ENCODE measurements around the gene SULT1C3. TPM values are rescaled to one million over a fixed set of nuclear protein-coding genes. Genes with fewer than 3 reads are reported as not detected.

Gene SULT1C3
- total RNA-seq, 1 donor from 2014 or later: not detected

DNA sequence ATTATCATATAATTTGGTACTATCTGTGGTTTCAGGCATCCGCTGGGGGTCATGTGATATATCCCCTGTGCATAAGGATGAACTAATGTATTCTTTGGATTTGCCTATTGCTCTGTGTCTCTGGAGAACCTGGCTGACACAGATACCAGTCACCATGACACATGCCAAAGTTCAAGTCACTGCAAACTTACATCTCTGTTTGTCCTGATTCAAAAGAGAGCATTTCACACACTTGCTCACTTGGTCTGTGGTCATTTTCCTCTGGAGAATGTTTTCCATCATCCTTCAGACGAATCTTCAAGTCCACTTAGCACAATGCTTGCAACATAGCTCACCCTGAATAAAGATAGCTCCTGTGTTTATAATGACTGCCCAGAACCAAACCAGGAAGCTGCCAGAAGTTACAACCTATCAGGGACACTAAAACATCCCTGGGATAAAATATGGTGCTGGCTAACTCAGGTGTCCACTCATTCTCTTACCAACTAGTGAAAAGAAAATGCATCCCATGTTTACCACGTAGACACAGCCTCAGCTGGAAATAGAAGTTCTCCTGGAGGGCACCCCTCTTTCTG, 18.1 kb downstream of the SULT1C3 start:
- Mint-ChIP-seq H3K27ac (ENCODE audit: unreplicated experiment) (no peak overlapping the region), H3K4me3 (ENCODE audit: unreplicated experiment) (no peak overlapping the region)

DNA sequence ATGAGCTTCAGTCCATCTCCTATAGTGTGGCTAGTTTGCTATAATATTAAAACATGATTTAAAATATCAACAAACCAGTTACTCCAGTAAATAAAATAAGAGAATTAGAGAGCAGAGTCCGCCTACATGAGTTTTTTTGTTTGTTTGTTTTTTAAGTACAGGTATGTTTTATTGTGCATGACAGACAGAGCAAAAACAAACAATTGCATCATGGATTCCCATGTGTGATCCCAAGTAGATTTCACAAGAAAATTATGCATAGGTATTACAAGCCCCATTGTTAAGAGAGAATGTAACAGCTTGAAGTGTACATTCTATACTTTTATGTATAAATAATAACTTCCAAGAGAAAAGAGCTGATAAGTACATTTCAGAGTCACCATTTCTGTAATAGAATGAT, 21.0 kb downstream of the SULT1C3 start:
- no peaks in the 10 kb centered on the region for H3K4me1 Mint-ChIP-seq (ENCODE audit: unreplicated experiment)
- H3K27ac Mint-ChIP-seq (ENCODE audit: unreplicated experiment): no peak overlapping the region
- H3K27me3 Mint-ChIP-seq (ENCODE audit: unreplicated experiment): peaks cover 71% of the 10 kb centered on the region
- no peak for DNase-seq (ENCODE audit: extremely low spot score, unreplicated experiment)
- no peaks in the 10 kb centered on the region for H3K36me3 Mint-ChIP-seq (ENCODE audit: unreplicated experiment)
- TF ChIP-seq, protein P1, sequence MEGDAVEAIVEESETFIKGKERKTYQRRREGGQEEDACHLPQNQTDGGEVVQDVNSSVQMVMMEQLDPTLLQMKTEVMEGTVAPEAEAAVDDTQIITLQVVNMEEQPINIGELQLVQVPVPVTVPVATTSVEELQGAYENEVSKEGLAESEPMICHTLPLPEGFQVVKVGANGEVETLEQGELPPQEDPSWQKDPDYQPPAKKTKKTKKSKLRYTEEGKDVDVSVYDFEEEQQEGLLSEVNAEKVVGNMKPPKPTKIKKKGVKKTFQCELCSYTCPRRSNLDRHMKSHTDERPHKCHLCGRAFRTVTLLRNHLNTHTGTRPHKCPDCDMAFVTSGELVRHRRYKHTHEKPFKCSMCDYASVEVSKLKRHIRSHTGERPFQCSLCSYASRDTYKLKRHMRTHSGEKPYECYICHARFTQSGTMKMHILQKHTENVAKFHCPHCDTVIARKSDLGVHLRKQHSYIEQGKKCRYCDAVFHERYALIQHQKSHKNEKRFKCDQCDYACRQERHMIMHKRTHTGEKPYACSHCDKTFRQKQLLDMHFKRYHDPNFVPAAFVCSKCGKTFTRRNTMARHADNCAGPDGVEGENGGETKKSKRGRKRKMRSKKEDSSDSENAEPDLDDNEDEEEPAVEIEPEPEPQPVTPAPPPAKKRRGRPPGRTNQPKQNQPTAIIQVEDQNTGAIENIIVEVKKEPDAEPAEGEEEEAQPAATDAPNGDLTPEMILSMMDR (IDR thresholded peaks at IDR 0.05): no peak
- no peak overlapping the region for H3K4me3 Mint-ChIP-seq (ENCODE audit: unreplicated experiment)
- no peaks in the 10 kb centered on the region for H3K9me3 Mint-ChIP-seq (ENCODE audit: unreplicated experiment)

More for the DNA sequence above, 18.1 kb downstream of the SULT1C3 start:
- no peak for DNase-seq (ENCODE audit: extremely low spot score, unreplicated experiment)
- Mint-ChIP-seq H3K36me3 (ENCODE audit: unreplicated experiment) (no peaks in the 10 kb centered on the region), H3K9me3 (ENCODE audit: unreplicated experiment) (no peaks in the 10 kb centered on the region), H3K4me1 (ENCODE audit: unreplicated experiment) (no peaks in the 10 kb centered on the region), H3K27me3 (ENCODE audit: unreplicated experiment) (peaks cover 74% of the 10 kb centered on the region)
- TF ChIP-seq, protein P1 (IDR thresholded peaks at IDR 0.05): no peak

DNA sequence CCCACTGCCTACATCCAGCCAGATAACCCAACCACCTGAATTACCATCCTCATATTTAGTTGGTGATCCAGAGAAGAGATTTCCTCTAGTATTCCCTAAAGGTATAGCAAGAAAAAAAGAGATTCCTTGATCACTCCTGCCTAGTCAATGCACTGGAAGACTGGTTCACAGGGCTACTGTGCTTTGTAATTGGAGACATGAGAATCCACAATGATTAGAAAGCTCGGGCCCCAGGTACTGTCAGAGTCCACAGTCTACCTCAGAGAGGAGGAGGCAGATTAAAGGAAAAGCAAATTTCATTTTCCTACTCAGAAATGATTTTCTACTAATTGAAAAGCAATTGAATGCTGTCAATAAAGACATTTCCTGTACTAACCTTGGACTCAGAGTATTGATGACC, 22.3 kb downstream of the SULT1C3 start:
- H3K36me3 Mint-ChIP-seq (ENCODE audit: unreplicated experiment): no peaks in the 10 kb centered on the region
- H3K27ac Mint-ChIP-seq (ENCODE audit: unreplicated experiment): no peak overlapping the region
- peaks cover 4% of the 10 kb centered on the region for H3K4me1 Mint-ChIP-seq (ENCODE audit: unreplicated experiment)
- peaks cover 68% of the 10 kb centered on the region for H3K27me3 Mint-ChIP-seq (ENCODE audit: unreplicated experiment)
- TF ChIP-seq, protein P1 (IDR thresholded peaks at IDR 0.05): no peak
- H3K9me3 Mint-ChIP-seq (ENCODE audit: unreplicated experiment): no peaks in the 10 kb centered on the region
- no peak overlapping the region for H3K4me3 Mint-ChIP-seq (ENCODE audit: unreplicated experiment)
- no peak for DNase-seq (ENCODE audit: extremely low spot score, unreplicated experiment)

DNA sequence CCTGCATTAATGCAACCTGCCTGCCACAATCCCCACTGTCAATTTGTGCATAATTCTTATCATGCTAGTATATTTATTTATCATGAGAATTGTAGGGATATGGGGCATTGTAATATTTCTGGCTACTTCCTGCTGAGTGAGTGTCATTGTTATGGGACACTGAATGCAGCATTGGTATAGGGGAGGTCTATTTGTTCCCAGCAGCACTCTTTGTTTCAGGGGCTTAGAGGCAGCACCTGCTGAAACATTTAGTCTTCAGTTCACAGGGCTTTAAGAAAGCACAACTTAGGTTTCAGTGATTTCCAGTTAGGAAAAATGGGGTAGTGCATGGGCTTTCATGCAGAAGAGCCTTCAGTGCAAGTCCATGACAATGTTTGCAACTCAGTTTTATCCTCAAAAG, 23.6 kb downstream of the SULT1C3 start:
- no peaks in the 10 kb centered on the region for H3K36me3 Mint-ChIP-seq (ENCODE audit: unreplicated experiment)
- H3K4me3 Mint-ChIP-seq (ENCODE audit: unreplicated experiment): no peak overlapping the region
- H3K9me3 Mint-ChIP-seq (ENCODE audit: unreplicated experiment): no peaks in the 10 kb centered on the region

DNA sequence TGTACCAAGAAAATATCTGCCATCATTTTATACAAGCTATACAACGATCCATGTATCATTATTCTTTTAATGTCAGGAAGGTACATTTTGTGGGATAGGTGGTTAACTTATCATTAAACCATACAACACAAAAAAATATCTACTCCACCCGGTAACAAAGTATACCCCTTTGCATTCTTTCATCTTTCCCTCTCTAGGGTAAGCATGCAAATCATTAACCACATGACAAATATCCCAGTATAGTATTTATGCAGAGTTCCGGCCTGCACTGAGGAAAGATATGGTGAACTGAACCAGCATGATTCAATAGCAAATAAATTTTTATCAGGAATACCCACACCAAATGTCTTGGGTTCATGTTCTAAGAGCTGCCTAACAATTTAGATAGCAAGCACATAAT, 26.4 kb downstream of the SULT1C3 start:
- TF ChIP-seq, protein P1 (IDR thresholded peaks at IDR 0.05): no peak
- DNase-seq (ENCODE audit: extremely low spot score, unreplicated experiment): no peak
- peaks cover 20% of the 10 kb centered on the region for H3K4me1 Mint-ChIP-seq (ENCODE audit: unreplicated experiment)
- no peaks in the 10 kb centered on the region for H3K9me3 Mint-ChIP-seq (ENCODE audit: unreplicated experiment)
- peaks cover 38% of the 10 kb centered on the region for H3K27me3 Mint-ChIP-seq (ENCODE audit: unreplicated experiment)
- no peak overlapping the region for H3K27ac Mint-ChIP-seq (ENCODE audit: unreplicated experiment)
- no peaks in the 10 kb centered on the region for H3K36me3 Mint-ChIP-seq (ENCODE audit: unreplicated experiment)
- H3K4me3 Mint-ChIP-seq (ENCODE audit: unreplicated experiment): no peak overlapping the region

More for the DNA sequence above, 23.6 kb downstream of the SULT1C3 start:
- DNase-seq (ENCODE audit: extremely low spot score, unreplicated experiment): no peak
- no peak overlapping the region for H3K27ac Mint-ChIP-seq (ENCODE audit: unreplicated experiment)
- TF ChIP-seq, protein P1 (IDR thresholded peaks at IDR 0.05): no peak
- H3K4me1 Mint-ChIP-seq (ENCODE audit: unreplicated experiment): peaks cover 17% of the 10 kb centered on the region
- peaks cover 63% of the 10 kb centered on the region for H3K27me3 Mint-ChIP-seq (ENCODE audit: unreplicated experiment)

All from osteocyte (in vitro differentiated cells).